Measurements from ENCODE around the gene TRABD2B. TPM values are rescaled to one million over a fixed set of nuclear protein-coding genes. Genes with fewer than 3 reads are reported as not detected.

TRABD2B gene
- total and polyA plus RNA-seq, 4 donors = 0.28 to 2.6 (median 1.3) TPM

GRCh38 chr1:47853059-47853458 is 144.1 kb downstream of the TRABD2B start:
- no peak overlapping the region for H3K9ac ChIP-seq (ENCODE audit: low read depth in 1 of 2, low read length in 2 of 2)
- TF ChIP-seq FOXA1 (IDR thresholded peaks at IDR 0.05) (no peak), RAD21 (IDR thresholded peaks at IDR 0.05) (no peak), JUND (IDR thresholded peaks at IDR 0.05) (no peak), TAF1 (conservative IDR thresholded peaks at IDR 0.05) (no peak), FOXA2 (IDR thresholded peaks at IDR 0.05) (no peak), HNF4A (conservative IDR thresholded peaks at IDR 0.05) (no peak), NR2F2 (IDR thresholded peaks at IDR 0.05) (no peak), RXRA (IDR thresholded peaks at IDR 0.05) (no peak), HNF4G (IDR thresholded peaks at IDR 0.05) (no peak)
- TF ChIP-seq, protein P1, sequence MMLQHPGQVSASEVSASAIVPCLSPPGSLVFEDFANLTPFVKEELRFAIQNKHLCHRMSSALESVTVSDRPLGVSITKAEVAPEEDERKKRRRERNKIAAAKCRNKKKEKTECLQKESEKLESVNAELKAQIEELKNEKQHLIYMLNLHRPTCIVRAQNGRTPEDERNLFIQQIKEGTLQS (IDR thresholded peaks at IDR 0.05) = no peak
- TF ChIP-seq, protein P2, sequence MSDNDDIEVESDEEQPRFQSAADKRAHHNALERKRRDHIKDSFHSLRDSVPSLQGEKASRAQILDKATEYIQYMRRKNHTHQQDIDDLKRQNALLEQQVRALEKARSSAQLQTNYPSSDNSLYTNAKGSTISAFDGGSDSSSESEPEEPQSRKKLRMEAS (IDR thresholded peaks at IDR 0.05) = no peak
- TF ChIP-seq, protein P3, sequence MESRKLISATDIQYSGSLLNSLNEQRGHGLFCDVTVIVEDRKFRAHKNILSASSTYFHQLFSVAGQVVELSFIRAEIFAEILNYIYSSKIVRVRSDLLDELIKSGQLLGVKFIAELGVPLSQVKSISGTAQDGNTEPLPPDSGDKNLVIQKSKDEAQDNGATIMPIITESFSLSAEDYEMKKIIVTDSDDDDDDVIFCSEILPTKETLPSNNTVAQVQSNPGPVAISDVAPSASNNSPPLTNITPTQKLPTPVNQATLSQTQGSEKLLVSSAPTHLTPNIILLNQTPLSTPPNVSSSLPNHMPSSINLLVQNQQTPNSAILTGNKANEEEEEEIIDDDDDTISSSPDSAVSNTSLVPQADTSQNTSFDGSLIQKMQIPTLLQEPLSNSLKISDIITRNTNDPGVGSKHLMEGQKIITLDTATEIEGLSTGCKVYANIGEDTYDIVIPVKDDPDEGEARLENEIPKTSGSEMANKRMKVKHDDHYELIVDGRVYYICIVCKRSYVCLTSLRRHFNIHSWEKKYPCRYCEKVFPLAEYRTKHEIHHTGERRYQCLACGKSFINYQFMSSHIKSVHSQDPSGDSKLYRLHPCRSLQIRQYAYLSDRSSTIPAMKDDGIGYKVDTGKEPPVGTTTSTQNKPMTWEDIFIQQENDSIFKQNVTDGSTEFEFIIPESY (IDR thresholded peaks at IDR 0.05) = no peak
- H3K4me3 ChIP-seq (ENCODE audit: low read depth in 1 of 3, low read length in 3 of 3) = no peak overlapping the region
- 89% methylated on average over 7 of the region's 7 CpGs for WGBS
- H3K27me3 ChIP-seq (ENCODE audit: control insufficient read depth in 4 of 4, insufficient read depth in 4 of 4, low read length in 3 of 4) = no peaks in the 10 kb centered on the region
- H3K27ac ChIP-seq (ENCODE audit: low read depth in 1 of 2, low read length in 2 of 2) = no peak overlapping the region
- DNase-seq (ENCODE audit: low spot score) = no peak
- no peaks in the 10 kb centered on the region for H3K9me3 ChIP-seq (ENCODE audit: control insufficient read depth in 4 of 4, low read length in 3 of 4)
- no peaks in the 10 kb centered on the region for H3K36me3 ChIP-seq (ENCODE audit: control insufficient read depth in 4 of 4, insufficient read depth in 3 of 4, low read depth in 1 of 4, low read length in 3 of 4)
- H3K4me1 ChIP-seq (ENCODE audit: control insufficient read depth in 4 of 4, insufficient read depth in 4 of 4, low read length in 3 of 4) = peaks cover 0 to 4% (median 0%) of the 10 kb centered on the region in 4 donors

DNA sequence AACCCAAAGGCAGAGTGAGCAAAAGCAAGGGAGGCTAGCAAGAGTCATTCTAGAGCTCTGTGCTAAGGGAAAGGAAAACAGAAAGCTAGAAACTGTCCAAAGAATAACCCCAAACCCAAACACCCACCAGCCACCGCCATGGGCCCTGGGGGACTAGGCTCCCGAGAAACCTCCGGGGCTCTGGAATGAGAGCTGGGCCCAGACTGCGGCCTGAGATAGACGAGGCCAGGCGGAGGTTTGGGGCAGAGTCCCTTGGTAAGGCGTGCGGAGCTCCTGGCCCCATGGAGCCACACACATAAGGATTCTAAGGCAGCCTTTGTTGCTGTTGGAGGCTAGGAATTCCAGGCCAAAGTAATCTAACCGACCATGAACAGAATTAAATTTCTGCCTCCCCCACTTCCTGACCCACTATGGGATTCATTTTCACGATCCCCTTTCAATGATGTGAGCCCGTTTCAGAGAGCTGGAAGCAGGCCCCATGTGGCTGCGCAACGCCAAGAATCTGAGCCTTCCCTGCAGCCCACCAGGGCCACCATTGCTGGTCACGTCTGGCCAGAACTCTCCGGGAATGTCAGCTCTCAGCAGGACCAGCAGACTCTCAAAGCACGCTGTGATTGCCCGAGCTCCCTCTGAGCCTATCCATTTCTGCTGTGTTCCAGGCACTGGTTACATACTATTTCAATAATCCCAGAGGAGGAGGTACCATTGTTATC is 145.0 kb downstream of the TRABD2B start:
- TF ChIP-seq JUND (IDR thresholded peaks at IDR 0.05) = no peak
- TF ChIP-seq HNF4G (IDR thresholded peaks at IDR 0.05) = no peak
- TF ChIP-seq RAD21 (IDR thresholded peaks at IDR 0.05) = no peak
- TF ChIP-seq, protein P3 (IDR thresholded peaks at IDR 0.05) = no peak
- no peak for TF ChIP-seq TAF1 (conservative IDR thresholded peaks at IDR 0.05)
- TF ChIP-seq HNF4A (conservative IDR thresholded peaks at IDR 0.05) = no peak
- no peak for TF ChIP-seq NR2F2 (IDR thresholded peaks at IDR 0.05)
- no peak for TF ChIP-seq GABPA (IDR thresholded peaks at IDR 0.05 in 1 of 2, conservative IDR thresholded peaks at IDR 0.05 in 1 of 2)
- TF ChIP-seq, protein P1 (IDR thresholded peaks at IDR 0.05) = no peak
- no peak overlapping the region for H3K27ac ChIP-seq (ENCODE audit: low read depth in 1 of 2, low read length in 2 of 2)
- no peak overlapping the region for H3K9ac ChIP-seq (ENCODE audit: low read depth in 1 of 2, low read length in 2 of 2)
- peaks cover 0 to 4% (median 0%) of the 10 kb centered on the region in 4 donors for H3K4me1 ChIP-seq (ENCODE audit: control insufficient read depth in 4 of 4, insufficient read depth in 4 of 4, low read length in 3 of 4)
- no peak for DNase-seq (ENCODE audit: low spot score)
- H3K9me3 ChIP-seq (ENCODE audit: control insufficient read depth in 4 of 4, low read length in 3 of 4) = no peaks in the 10 kb centered on the region
- H3K36me3 ChIP-seq (ENCODE audit: control insufficient read depth in 4 of 4, insufficient read depth in 3 of 4, low read depth in 1 of 4, low read length in 3 of 4) = no peaks in the 10 kb centered on the region
- 96% methylated on average over 17 of the region's 17 CpGs for WGBS
- H3K27me3 ChIP-seq (ENCODE audit: control insufficient read depth in 4 of 4, insufficient read depth in 4 of 4, low read length in 3 of 4) = no peaks in the 10 kb centered on the region
- no peak overlapping the region for H3K4me3 ChIP-seq (ENCODE audit: low read depth in 1 of 3, low read length in 3 of 3)
